Neural cell (in vitro differentiated cells): ENCODE measurements around the gene IP6K2. TPM values are rescaled to one million over a fixed set of nuclear protein-coding genes. Genes with fewer than 3 reads are reported as not detected.

Experiments
- H2AFZ ChIP-seq: fragments of 200-600, 300-800 bp; sonication (generic), shearing (Covaris generic); 2 replicates; pipeline ENCODE4 v1.6.0; 2014; ENCODE audit warnings: low read depth, mild to moderate bottlenecking, antibody characterized with exemption, low read length, moderate library complexity
- H3F3A ChIP-seq: fragments of 200-600 bp; shearing (Covaris generic); 2 replicates; pipeline ENCODE4 v1.6.1; 2016; ENCODE audit warnings: mild to moderate bottlenecking, moderate library complexity, mixed read lengths, antibody characterized with exemption, low read length; ENCODE audit not compliant: insufficient read depth, poor library complexity, severe bottlenecking
- H3K27ac ChIP-seq: fragments of 200-600, 300-800 bp; sonication (generic), shearing (Covaris generic); 2 replicates; pipeline ENCODE4 v1.5.1; 2014; ENCODE audit warnings: mild to moderate bottlenecking, low read length, moderate library complexity
- H3K27me3 ChIP-seq: fragments of 300-800, 200-600 bp; sonication (generic), shearing (Covaris generic); 2 replicates; pipeline ENCODE4 v1.6.0; 2014; ENCODE audit warnings: mild to moderate bottlenecking, low read depth, low read length, moderate library complexity; ENCODE audit not compliant: insufficient read depth
- H3K36me3 ChIP-seq: fragments of 300-800, 200-600 bp; sonication (generic), shearing (Covaris generic); 2 replicates; pipeline ENCODE4 v1.5.1; 2014; ENCODE audit warnings: mild to moderate bottlenecking, antibody characterized with exemption, low read length, moderate library complexity; ENCODE audit not compliant: insufficient read depth
- H3K4me2 ChIP-seq: fragments of 300-800, 200-600 bp; sonication (generic), shearing (Covaris generic); 2 replicates; pipeline ENCODE4 v1.6.0; 2014; ENCODE audit warnings: mild to moderate bottlenecking, low read length
- H3K4me3 ChIP-seq: fragments of 300-800, 200-600 bp; sonication (generic), shearing (Covaris generic); 2 replicates; pipeline ENCODE4 v1.5.1; 2014; ENCODE audit warnings: mild to moderate bottlenecking, low read length, moderate library complexity
- H3K79me2 ChIP-seq: fragments of 200-600 bp; shearing (Covaris generic); replicated peaks from 2 replicates; pipeline ENCODE4 v1.6.0; 2014; ENCODE audit warnings: mild to moderate bottlenecking, low read length, moderate library complexity; ENCODE audit not compliant: insufficient read depth
- H3K9ac ChIP-seq: fragments of 300-800, 200-600 bp; sonication (generic), shearing (Covaris generic); 2 replicates; pipeline ENCODE4 v1.6.1; 2016; ENCODE audit warnings: mild to moderate bottlenecking, low read length, mixed read lengths
- H3K9me2 ChIP-seq: fragments of 200-600 bp; shearing (Covaris generic); 2 replicates; pipeline ENCODE4 v1.6.1; 2016; ENCODE audit warnings: mild to moderate bottlenecking, low read length, mixed read lengths; ENCODE audit not compliant: insufficient read depth
- H3K9me3 ChIP-seq: fragments of 200-600, 300-800 bp; sonication (generic), shearing (Covaris generic); 2 replicates; pipeline ENCODE4 v1.6.1; 2016; ENCODE audit warnings: mild to moderate bottlenecking, mixed run types, low read length, moderate library complexity, mixed read lengths
- H4K20me1 ChIP-seq: fragments of 200-600 bp; shearing (Covaris generic); 2 replicates; pipeline ENCODE4 v1.6.1; 2016; ENCODE audit warnings: mild to moderate bottlenecking, mixed run types; ENCODE audit not compliant: insufficient read depth
- EP300 ChIP-seq: fragments of 450-650 bp; conservative IDR thresholded peaks from 2 replicates; pipeline ENCODE4 v1.6.1; 2014; ENCODE audit warnings: antibody characterized with exemption, mild to moderate bottlenecking, moderate library complexity; ENCODE audit not compliant: poor library complexity, severe bottlenecking
- EZH2 ChIP-seq: fragments of 200-600, 300-800 bp; shearing (Covaris generic), sonication (generic); IDR thresholded peaks from 2 replicates; pipeline ENCODE4 v1.6.1; 2014; ENCODE audit warnings: antibody characterized with exemption, low read length, borderline replicate concordance, mild to moderate bottlenecking; ENCODE audit not compliant: insufficient read depth, poor library complexity, severe bottlenecking
- MXI1 ChIP-seq: fragments of 450-650 bp; conservative IDR thresholded peaks from 2 replicates; pipeline ENCODE4 v1.6.1; 2014; ENCODE audit warnings: antibody characterized with exemption, mild to moderate bottlenecking; ENCODE audit not compliant: poor library complexity, severe bottlenecking
- POLR2AphosphoS5 ChIP-seq: IDR thresholded peaks from 2 replicates; pipeline ENCODE4 v1.6.1; 2012
- RAD21 ChIP-seq: fragments of 450-650 bp; conservative IDR thresholded peaks from 2 replicates; pipeline ENCODE4 v1.6.1; 2014; ENCODE audit warnings: antibody characterized with exemption, mild to moderate bottlenecking, moderate library complexity
- REST ChIP-seq: IDR thresholded peaks from 2 replicates; pipeline ENCODE4 v1.6.1; 2012; ENCODE audit warnings: borderline replicate concordance
- SMC3 ChIP-seq: fragments of 450-650 bp; conservative IDR thresholded peaks from 2 replicates; pipeline ENCODE4 v1.6.1; 2014; ENCODE audit warnings: antibody characterized with exemption, mild to moderate bottlenecking, moderate library complexity; ENCODE audit not compliant: poor library complexity
- TAF1 ChIP-seq: IDR thresholded peaks from 2 replicates; pipeline ENCODE4 v1.6.1; 2012; ENCODE audit warnings: low read depth
- polyA plus RNA-seq: library from polyadenylated mRNA; depleted of rRNA; stranded (reverse); fragments of >200 nt; gene quantifications from 2 replicates; pipeline ENCODE4 v1.2.3, GENCODE V29; 2014
- TF ChIP-seq, protein P1 (sequence below): fragments of 450-650 bp; IDR thresholded peaks from 2 replicates; pipeline ENCODE4 v1.5.1; 2014; ENCODE audit warnings: antibody characterized with exemption, mild to moderate bottlenecking, moderate library complexity; ENCODE audit not compliant: poor library complexity, severe bottlenecking

The IP6K2 gene
- polyA plus RNA-seq, 1 donor from 2014 or later: 480 TPM

GRCh38 chr3:48685293-48685602, 31.8 kb downstream of the IP6K2 start:
- H3K9me3 ChIP-seq: no peaks in the 10 kb centered on the region
- no peaks in the 10 kb centered on the region for H3K27me3 ChIP-seq
- no peak for TF ChIP-seq RAD21
- no peak for TF ChIP-seq POLR2AphosphoS5
- TF ChIP-seq, protein P1, sequence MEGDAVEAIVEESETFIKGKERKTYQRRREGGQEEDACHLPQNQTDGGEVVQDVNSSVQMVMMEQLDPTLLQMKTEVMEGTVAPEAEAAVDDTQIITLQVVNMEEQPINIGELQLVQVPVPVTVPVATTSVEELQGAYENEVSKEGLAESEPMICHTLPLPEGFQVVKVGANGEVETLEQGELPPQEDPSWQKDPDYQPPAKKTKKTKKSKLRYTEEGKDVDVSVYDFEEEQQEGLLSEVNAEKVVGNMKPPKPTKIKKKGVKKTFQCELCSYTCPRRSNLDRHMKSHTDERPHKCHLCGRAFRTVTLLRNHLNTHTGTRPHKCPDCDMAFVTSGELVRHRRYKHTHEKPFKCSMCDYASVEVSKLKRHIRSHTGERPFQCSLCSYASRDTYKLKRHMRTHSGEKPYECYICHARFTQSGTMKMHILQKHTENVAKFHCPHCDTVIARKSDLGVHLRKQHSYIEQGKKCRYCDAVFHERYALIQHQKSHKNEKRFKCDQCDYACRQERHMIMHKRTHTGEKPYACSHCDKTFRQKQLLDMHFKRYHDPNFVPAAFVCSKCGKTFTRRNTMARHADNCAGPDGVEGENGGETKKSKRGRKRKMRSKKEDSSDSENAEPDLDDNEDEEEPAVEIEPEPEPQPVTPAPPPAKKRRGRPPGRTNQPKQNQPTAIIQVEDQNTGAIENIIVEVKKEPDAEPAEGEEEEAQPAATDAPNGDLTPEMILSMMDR: no peak
- no peak for TF ChIP-seq EZH2
- no peak for TF ChIP-seq MXI1
- TF ChIP-seq EP300: no peak
- H3K36me3 ChIP-seq: peaks cover 8% of the 10 kb centered on the region
- peak overlapping the region; percentile 79 for H3K27ac ChIP-seq
- peak overlapping the region; percentile 88 for H3K9ac ChIP-seq
- H3K4me3 ChIP-seq: peak overlapping the region; percentile 92
- H2AFZ ChIP-seq: peak overlapping the region; percentile 69
- H3K79me2 ChIP-seq: peaks cover 11% of the 10 kb centered on the region
- peak overlapping the region; percentile 65 for H3K4me2 ChIP-seq
- H4K20me1 ChIP-seq: peaks cover 16% of the 10 kb centered on the region
- H3K9me2 ChIP-seq: no peaks in the 10 kb centered on the region
- no peaks in the 10 kb centered on the region for H3F3A ChIP-seq

DNA sequence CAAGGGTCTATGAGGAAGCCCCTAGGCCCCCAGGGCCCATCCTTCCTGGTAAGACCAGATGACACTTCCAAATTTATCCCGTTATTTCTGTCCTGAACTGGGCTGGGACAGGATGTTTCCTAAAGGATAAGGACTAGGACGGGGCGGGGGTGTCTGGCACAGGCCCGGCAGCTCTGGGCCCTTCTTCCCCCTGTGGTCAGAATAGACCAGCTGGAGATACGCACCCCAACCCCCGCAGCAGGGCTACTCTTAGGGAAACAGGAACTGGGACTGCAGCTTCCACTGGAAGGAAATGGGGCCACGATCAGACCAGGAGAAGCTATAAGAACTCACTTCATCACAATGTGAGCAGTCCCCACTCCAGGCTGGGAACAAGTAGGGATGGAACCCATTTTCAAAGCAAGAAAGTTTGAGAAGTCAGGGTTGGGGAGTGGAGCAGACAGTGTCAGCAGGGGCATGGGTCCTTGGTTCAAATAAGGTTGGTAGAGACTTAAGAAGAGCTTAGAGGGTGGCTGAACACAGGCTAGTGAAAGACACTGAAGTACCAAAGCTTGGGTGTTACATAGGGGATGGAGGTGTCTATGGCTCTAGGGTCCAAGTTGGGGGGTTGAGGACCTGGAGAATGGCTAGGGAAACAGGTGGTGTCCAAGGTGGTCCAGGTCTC, 32.4 kb downstream of the IP6K2 start:
- peaks cover 11% of the 10 kb centered on the region for H3K79me2 ChIP-seq
- TF ChIP-seq RAD21 (no peak), EP300 (no peak)
- H3K9ac ChIP-seq: no peak overlapping the region

DNA sequence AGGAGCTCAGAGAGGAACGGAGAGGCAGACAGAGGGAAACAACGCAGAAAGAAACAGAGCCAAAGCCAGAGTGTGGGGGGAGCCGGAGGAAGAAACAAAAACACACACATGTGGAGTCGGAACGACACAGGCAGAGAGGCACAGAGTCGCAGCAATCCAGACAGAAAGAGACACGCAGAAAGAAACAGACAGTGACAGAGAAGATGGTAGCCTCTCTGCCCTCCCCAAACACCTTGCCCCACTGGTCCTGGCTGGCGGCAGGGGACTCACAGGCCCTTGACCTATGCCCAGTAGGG, 33.0 kb downstream of the IP6K2 start:
- Histone ChIP-seq H3K27me3 (no peaks in the 10 kb centered on the region), H3K79me2 (peaks cover 11% of the 10 kb centered on the region), H3K9me3 (no peaks in the 10 kb centered on the region), H3F3A (no peaks in the 10 kb centered on the region), H4K20me1 (peaks cover 16% of the 10 kb centered on the region), H3K4me3 (peak overlapping the region; percentile 92), H2AFZ (no peak overlapping the region), H3K9ac (peak overlapping the region; percentile 5), H3K27ac (no peak overlapping the region), H3K9me2 (no peaks in the 10 kb centered on the region), H3K36me3 (peaks cover 10% of the 10 kb centered on the region), H3K4me2 (peak overlapping the region; percentile 81)
- TF ChIP-seq SMC3: no peak
- TF ChIP-seq POLR2AphosphoS5: no peak
- TF ChIP-seq TAF1: no peak
- no peak for TF ChIP-seq EP300
- TF ChIP-seq MXI1: no peak
- no peak for TF ChIP-seq EZH2
- TF ChIP-seq REST: no peak
- TF ChIP-seq RAD21: no peak
- TF ChIP-seq, protein P1: no peak

More for the DNA sequence above, 32.4 kb downstream of the IP6K2 start:
- Histone ChIP-seq H3K9me2 (no peaks in the 10 kb centered on the region), H3K27ac (no peak overlapping the region), H3K4me3 (peak overlapping the region; percentile 92), H3F3A (no peaks in the 10 kb centered on the region), H3K4me2 (peak overlapping the region; percentile 81), H2AFZ (no peak overlapping the region), H4K20me1 (peaks cover 16% of the 10 kb centered on the region), H3K27me3 (no peaks in the 10 kb centered on the region), H3K36me3 (peaks cover 10% of the 10 kb centered on the region), H3K9me3 (no peaks in the 10 kb centered on the region)
